ENCODE results near the gene WDR64. TPM values are rescaled to one million over a fixed set of nuclear protein-coding genes. Genes with fewer than 3 reads are reported as not detected.
A peak's percentile ranks its signal among the peaks of the same experiment; 100 is the strongest.

Gene WDR64
- polyA plus RNA-seq, 2 of the 4 experiments (the other 2 are of a cell fraction), result not detected

GRCh38 chr1:241644259-241644658 lies 7.8 kb upstream of the WDR64 start:
- Histone ChIP-seq H3K9me3 (no peaks in the 10 kb centered on the region; the same call in 1 of the 3 replicates), H3K4me1 (peaks cover 22% of the 10 kb centered on the region), H3K27ac (peak overlapping the region; percentile 5 to 30; a peak in 3 of 6 replicates), H3K4me2 (no peak overlapping the region), H3K4me3 (no peak overlapping the region)
- POLR2A ChIA-PET, result no interaction called here
- CTCF ChIA-PET, result no interaction called here
- no peak for DNase-seq (ENCODE audit: low read depth in 1 of 2, low spot score in 1 of 2)
- TF ChIP-seq CHD2 (IDR thresholded peaks at IDR 0.05; ENCODE audit: low read length, partially characterized antibody) (no peak), ZNF302 (CRISPR knock-in tag; IDR thresholded peaks at IDR 0.05) (no peak), JUN (IDR thresholded peaks at IDR 0.05) (no peak), CBX8 (IDR thresholded peaks at IDR 0.05) (no peak), ZFP36 (IDR thresholded peaks at IDR 0.05; ENCODE audit: borderline replicate concordance, partially characterized antibody) (no peak), HOXB13 (CRISPR knock-in tag; IDR thresholded peaks at IDR 0.05; ENCODE audit: low read depth) (no peak), CEBPB (IDR thresholded peaks at IDR 0.05) (no peak), ZSCAN20 (CRISPR knock-in tag; IDR thresholded peaks at IDR 0.05) (no peak), SMC3 (IDR thresholded peaks at IDR 0.05) (no peak), KDM5A (IDR thresholded peaks at IDR 0.05) (no peak), EHMT2 (IDR thresholded peaks at IDR 0.05; ENCODE audit: low read depth) (no peak), RNF2 (IDR thresholded peaks at IDR 0.05; ENCODE audit: borderline replicate concordance, low read depth) (no peak), BHLHE40 (IDR thresholded peaks at IDR 0.05; ENCODE audit: low read depth, low read length) (no peak), NPAS2 (CRISPR knock-in tag; IDR thresholded peaks at IDR 0.05; ENCODE audit: borderline replicate concordance) (no peak), MAFK (IDR thresholded peaks at IDR 0.05; ENCODE audit: partially characterized antibody) (no peak), TFCP2L1 (CRISPR knock-in tag; IDR thresholded peaks at IDR 0.05) (no peak), HMGXB4 (CRISPR knock-in tag; IDR thresholded peaks at IDR 0.05; ENCODE audit: borderline replicate concordance) (no peak), RFX5 (IDR thresholded peaks at IDR 0.05) (no peak), POLR2A (IDR thresholded peaks at IDR 0.05; ENCODE audit: low read length) (no peak)
- TF ChIP-seq, protein P1, sequence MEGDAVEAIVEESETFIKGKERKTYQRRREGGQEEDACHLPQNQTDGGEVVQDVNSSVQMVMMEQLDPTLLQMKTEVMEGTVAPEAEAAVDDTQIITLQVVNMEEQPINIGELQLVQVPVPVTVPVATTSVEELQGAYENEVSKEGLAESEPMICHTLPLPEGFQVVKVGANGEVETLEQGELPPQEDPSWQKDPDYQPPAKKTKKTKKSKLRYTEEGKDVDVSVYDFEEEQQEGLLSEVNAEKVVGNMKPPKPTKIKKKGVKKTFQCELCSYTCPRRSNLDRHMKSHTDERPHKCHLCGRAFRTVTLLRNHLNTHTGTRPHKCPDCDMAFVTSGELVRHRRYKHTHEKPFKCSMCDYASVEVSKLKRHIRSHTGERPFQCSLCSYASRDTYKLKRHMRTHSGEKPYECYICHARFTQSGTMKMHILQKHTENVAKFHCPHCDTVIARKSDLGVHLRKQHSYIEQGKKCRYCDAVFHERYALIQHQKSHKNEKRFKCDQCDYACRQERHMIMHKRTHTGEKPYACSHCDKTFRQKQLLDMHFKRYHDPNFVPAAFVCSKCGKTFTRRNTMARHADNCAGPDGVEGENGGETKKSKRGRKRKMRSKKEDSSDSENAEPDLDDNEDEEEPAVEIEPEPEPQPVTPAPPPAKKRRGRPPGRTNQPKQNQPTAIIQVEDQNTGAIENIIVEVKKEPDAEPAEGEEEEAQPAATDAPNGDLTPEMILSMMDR (IDR thresholded peaks at IDR 0.05), result no peak
- no peak for ATAC-seq
- FAIRE-seq, result no peak
- 86% methylated on average over 2 of the region's 2 CpGs for WGBS (ENCODE audit: missing lambda C conversion rate)

DNA sequence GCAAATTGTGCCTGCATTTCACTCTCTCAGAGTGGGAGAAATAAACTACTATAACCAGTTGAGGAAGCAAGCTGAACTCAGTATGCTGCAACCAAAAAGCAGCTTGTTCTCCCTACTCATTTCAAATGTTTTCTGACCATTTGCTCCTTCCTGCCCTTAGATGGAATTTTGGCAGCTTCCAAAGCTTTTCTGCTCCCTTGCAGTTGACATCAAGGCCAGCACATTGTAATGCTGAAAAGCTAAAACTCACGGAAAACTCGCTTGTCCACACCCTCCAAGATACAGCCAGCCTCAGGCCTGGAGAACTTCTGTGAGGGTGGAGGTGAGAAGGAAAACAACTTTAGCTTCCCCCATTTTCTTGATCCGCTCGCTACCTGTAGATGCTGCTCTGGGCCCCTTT lies 6.9 kb upstream of the WDR64 start:
- CTCF ChIA-PET, result interaction anchor here (1.2 kb wide), 1 partner anchor 18 kb away, joined by 4 read pairs; no protein-coding TSS in a partner anchor
- DNase-seq (ENCODE audit: low read depth in 1 of 2, low spot score in 1 of 2) (no peak), ATAC-seq (no peak), FAIRE-seq (no peak)
- TF ChIP-seq, protein P2, sequence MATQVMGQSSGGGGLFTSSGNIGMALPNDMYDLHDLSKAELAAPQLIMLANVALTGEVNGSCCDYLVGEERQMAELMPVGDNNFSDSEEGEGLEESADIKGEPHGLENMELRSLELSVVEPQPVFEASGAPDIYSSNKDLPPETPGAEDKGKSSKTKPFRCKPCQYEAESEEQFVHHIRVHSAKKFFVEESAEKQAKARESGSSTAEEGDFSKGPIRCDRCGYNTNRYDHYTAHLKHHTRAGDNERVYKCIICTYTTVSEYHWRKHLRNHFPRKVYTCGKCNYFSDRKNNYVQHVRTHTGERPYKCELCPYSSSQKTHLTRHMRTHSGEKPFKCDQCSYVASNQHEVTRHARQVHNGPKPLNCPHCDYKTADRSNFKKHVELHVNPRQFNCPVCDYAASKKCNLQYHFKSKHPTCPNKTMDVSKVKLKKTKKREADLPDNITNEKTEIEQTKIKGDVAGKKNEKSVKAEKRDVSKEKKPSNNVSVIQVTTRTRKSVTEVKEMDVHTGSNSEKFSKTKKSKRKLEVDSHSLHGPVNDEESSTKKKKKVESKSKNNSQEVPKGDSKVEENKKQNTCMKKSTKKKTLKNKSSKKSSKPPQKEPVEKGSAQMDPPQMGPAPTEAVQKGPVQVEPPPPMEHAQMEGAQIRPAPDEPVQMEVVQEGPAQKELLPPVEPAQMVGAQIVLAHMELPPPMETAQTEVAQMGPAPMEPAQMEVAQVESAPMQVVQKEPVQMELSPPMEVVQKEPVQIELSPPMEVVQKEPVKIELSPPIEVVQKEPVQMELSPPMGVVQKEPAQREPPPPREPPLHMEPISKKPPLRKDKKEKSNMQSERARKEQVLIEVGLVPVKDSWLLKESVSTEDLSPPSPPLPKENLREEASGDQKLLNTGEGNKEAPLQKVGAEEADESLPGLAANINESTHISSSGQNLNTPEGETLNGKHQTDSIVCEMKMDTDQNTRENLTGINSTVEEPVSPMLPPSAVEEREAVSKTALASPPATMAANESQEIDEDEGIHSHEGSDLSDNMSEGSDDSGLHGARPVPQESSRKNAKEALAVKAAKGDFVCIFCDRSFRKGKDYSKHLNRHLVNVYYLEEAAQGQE (IDR thresholded peaks at IDR 0.05), result no peak
- TF ChIP-seq EP300 (IDR thresholded peaks at IDR 0.05), result no peak
- TF ChIP-seq ZNF302 (CRISPR knock-in tag; IDR thresholded peaks at IDR 0.05), result no peak
- no peak for TF ChIP-seq KDM5A (IDR thresholded peaks at IDR 0.05)
- no peak for TF ChIP-seq GATA3 (IDR thresholded peaks at IDR 0.05; ENCODE audit: borderline replicate concordance)
- no peak for TF ChIP-seq ESRRA (IDR thresholded peaks at IDR 0.05; ENCODE audit: borderline replicate concordance, low read length)
- no peak for TF ChIP-seq SMC3 (IDR thresholded peaks at IDR 0.05)
- no peak for TF ChIP-seq HES2 (IDR thresholded peaks at IDR 0.05)
- TF ChIP-seq PHF8 (IDR thresholded peaks at IDR 0.05; ENCODE audit: borderline replicate concordance, low read depth), result no peak
- TF ChIP-seq ZC3H11A (IDR thresholded peaks at IDR 0.05), result no peak
- no peak for TF ChIP-seq RNF2 (IDR thresholded peaks at IDR 0.05; ENCODE audit: borderline replicate concordance, low read depth)
- TF ChIP-seq RCOR1 (IDR thresholded peaks at IDR 0.05; ENCODE audit: low read depth, low read length), result no peak
- TF ChIP-seq HOXB13 (CRISPR knock-in tag; IDR thresholded peaks at IDR 0.05; ENCODE audit: low read depth), result no peak
- TF ChIP-seq, protein P3, sequence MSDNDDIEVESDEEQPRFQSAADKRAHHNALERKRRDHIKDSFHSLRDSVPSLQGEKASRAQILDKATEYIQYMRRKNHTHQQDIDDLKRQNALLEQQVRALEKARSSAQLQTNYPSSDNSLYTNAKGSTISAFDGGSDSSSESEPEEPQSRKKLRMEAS (IDR thresholded peaks at IDR 0.05), result no peak
- TF ChIP-seq JUNB (IDR thresholded peaks at IDR 0.05), result no peak
- Histone ChIP-seq H3K27ac (no peak overlapping the region), H3K4me1 (peaks cover 22% of the 10 kb centered on the region), H3K4me3 (no peak overlapping the region), H3K9me3 (no peaks in the 10 kb centered on the region; the same call in 1 of the 3 replicates), H3K4me2 (no peak overlapping the region)
- whole genome bisulfite sequencing (ENCODE audit: missing lambda C conversion rate), result 89% methylated on average over 4 of the region's 4 CpGs
- POLR2A ChIA-PET, result no interaction called here

Data from A549 (cell line).